ENCODE data around the gene CSRNP3.

CSRNP3 gene

DNA sequence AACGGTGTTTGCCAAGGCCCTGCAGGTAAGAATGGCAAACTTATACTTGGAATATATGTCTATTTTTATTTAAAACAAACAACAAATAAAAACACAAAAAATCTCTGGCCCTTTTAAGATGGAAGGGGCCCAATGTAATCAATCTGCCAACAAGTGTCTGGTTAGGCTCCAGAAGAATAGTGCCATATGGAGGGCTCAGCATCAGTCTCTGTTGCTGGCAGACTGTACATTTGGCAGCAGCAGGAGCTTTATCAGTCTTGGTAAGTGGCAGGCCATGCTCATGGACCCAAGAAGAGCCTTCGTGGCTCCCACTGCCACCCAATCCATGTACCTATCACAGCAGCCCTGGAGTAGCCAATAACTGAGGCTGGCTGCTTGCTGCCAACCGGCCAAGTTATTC, 223.4 kb downstream of the CSRNP3 start:
- no peak for DNase-seq

- DNase-seq: no peak
Measured at GRCh38 chr2:165693838-165694237, 224.3 kb downstream of the CSRNP3 start.

- DNase-seq: no peak
Measured at GRCh38 chr2:165697748-165698443, 228.4 kb downstream of the CSRNP3 start.

- DNase-seq: no peak
Measured at GRCh38 chr2:165698444-165698884, 229.0 kb downstream of the CSRNP3 start.

GRCh38 chr2:165699946-165700345, 230.4 kb downstream of the CSRNP3 start:
- DNase-seq: no peak

DNA sequence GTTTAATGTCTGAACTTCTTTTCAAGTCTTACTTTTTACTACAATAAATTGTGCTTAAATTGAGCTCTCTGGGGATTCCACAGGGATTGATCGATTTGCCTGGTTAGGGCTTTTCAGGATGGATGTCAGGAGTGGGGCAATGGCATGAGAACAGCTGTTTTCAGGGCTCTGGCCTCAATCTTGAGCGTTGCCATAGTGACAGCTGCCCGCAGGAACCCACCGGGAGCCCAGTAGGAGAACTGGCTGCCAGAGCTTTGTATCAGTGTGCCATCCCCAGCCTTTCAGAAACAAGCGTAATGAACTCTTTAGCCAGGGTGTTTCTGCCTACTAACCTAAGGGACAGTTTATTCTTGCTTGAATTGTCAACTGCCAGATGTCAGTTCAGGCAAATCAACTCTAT, 231.0 kb downstream of the CSRNP3 start:
- DNase-seq: no peak

DNA sequence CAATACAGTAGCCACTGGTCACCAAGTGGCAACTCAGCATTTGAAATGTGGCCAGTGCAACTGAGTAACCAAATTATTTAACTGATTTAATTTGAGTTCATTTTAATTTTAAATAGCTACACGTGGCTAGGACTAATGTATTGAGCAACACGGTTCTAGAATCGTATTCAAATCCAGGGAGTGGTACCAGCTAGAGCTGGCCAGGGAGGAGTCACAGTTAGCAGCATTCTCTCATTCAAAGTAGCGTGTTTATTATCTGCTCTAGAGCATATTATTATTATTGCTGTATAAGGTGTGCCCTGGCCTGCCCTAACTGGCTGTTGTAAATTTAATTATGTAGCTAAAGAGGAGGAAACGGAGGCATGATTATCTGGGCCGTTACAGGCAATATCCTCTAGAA, 231.6 kb downstream of the CSRNP3 start:
- DNase-seq: no peak

DNA sequence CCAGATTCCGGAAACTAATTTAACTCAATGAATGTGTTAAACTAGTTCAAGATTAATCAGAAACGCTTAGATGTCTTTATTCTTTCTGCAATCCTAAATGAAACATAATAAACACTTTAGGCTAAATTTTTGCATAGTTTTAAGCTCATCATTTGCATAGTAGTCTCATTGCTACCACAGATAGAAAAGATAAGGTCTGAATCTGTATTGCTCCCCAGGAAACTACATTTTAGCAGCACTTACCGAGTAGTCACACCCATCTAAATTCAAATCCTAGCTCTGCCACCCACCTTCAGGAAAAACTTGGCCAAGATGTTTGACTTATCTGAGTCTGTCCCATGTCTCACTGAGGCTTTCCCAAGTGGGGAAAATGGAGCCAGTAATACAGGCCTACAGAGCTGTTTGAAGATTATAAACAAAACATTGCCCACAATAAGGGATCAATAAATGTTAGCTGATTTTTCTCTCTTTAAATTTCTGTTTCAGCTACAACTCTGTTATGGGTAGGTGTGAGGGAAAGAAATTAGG, 237.5 kb downstream of the CSRNP3 start:
- DNase-seq: no peak

DNA sequence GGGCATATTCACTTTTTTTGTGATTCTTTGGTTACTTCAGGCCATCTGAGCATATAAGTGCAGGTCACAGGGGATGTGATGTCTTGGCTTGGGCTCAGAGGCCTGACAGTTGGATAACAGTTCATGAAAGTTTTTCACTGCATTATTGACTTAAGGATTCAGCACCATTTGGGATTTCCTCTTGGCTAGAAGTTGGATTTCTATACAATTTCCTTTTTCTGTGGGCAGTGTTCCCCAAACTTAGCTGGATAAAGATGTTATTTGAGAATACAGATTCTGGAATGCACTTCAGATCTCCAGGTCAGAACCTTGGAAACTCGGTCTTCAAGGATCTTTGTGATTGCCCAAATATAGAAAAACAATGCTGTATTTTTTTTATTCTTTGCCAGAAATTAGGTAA, 246.6 kb downstream of the CSRNP3 start:
- DNase-seq: no peak

DNA sequence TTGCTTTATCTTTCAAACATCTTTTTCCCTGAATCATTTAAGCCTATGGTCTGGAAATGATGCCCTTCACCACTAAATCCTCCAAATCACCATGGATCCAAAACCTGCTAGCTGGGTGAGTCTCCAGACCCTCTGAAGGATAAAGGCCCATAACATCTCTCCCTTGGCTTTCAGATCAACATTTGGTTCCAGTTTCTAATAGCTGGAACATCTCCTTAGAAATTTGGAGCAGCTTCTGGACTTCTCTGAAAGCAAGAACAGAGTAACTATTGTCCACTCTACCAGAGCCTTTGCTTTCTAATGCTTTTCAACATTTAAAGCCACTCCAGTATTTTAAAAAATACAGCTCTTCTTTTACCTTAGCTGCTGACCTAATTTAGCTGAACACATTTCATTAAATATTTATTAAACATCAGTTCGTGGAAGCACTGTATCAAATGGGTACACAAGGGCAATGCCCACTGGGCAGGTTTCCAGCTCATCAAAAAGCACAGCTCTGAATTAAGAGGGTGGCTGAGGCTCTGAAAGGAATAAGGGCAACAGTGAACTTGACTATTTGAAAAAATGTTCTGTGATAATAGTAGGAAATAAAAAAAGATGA, 249.2 kb downstream of the CSRNP3 start:
- DNase-seq: no peak

DNA sequence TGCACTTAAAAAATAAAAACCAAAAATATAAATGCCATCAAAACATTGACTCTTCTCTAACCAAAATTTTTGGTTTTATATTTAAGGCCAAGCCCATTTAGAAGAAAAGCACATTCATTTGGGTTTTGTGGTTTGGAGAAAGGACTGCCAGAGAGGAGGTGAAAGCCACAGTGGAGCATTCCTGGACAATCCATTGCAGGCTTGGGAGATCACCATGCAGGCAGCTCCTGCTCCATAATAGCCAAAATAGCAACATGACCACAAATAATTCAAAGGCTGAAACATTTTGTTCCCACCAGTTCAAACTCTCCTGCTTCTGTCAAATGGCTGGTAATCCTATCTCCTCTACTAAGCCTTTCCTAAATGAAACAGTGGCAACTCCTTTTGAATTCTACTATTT, 251.0 kb downstream of the CSRNP3 start:
- no peak for DNase-seq

- DNase-seq: no peak
Measured at GRCh38 chr2:165725421-165725820, 255.9 kb downstream of the CSRNP3 start.

Data from NK-92 treated with Interleukin-12 subunit alpha and Interleukin-12 subunit beta, amount 100 ng/mL, for 24 hours (cell line).